ENCODE results near the gene RNGTT.
"Not testable (repeated sequence)": the region's sequence is repeated elsewhere in the genome, so short reads cannot be mapped to it uniquely, and the experiment has no call there.

RNGTT gene

GRCh38 chr6:88945415-88946008 is 17.9 kb downstream of the RNGTT start:
- Histone ChIP-seq H3K36me3 (ENCODE audit: control insufficient read depth in 5 of 5, insufficient read depth in 5 of 5, low read length in 5 of 5) (peaks cover 0 to 2% (median 0%) of the 10 kb centered on the region in 5 donors), H3K9ac (ENCODE audit: low read length in 5 of 5) (no peak overlapping the region), H3K9me3 (ENCODE audit: control insufficient read depth in 5 of 5, low read length in 5 of 5) (no peaks in the 10 kb centered on the region), H3K4me1 (ENCODE audit: control insufficient read depth in 5 of 5, insufficient read depth in 5 of 5, low read length in 5 of 5) (no peaks in the 10 kb centered on the region), H3K27ac (ENCODE audit: low read depth, low read length) (no peak overlapping the region), H3K27me3 (ENCODE audit: control insufficient read depth in 5 of 5, insufficient read depth in 4 of 5, low read length in 5 of 5) (no peaks in the 10 kb centered on the region), H3K4me3 (ENCODE audit: low read depth in 1 of 5, low read length in 5 of 5) (no peak overlapping the region)

- Histone ChIP-seq H3K4me3 (ENCODE audit: low read depth in 1 of 5, low read length in 5 of 5) (no peak overlapping the region), H3K27me3 (ENCODE audit: control insufficient read depth in 5 of 5, insufficient read depth in 4 of 5, low read length in 5 of 5) (no peaks in the 10 kb centered on the region), H3K36me3 (ENCODE audit: control insufficient read depth in 5 of 5, insufficient read depth in 5 of 5, low read length in 5 of 5) (peaks cover 0 to 24% (median 18%) of the 10 kb centered on the region in 5 donors), H3K9me3 (ENCODE audit: control insufficient read depth in 5 of 5, low read length in 5 of 5) (peaks cover 0 to 13% (median 4%) of the 10 kb centered on the region in 5 donors), H3K4me1 (ENCODE audit: control insufficient read depth in 5 of 5, insufficient read depth in 5 of 5, low read length in 5 of 5) (no peaks in the 10 kb centered on the region), H3K9ac (ENCODE audit: low read length in 5 of 5) (no peak overlapping the region), H3K27ac (ENCODE audit: low read depth, low read length) (no peak overlapping the region)
Measured at GRCh38 chr6:88933521-88933920, 29.9 kb downstream of the RNGTT start.

GRCh38 chr6:88932019-88932418 is 31.4 kb downstream of the RNGTT start:
- H3K4me3 ChIP-seq (ENCODE audit: low read depth in 1 of 5, low read length in 5 of 5); H3K27me3 ChIP-seq (ENCODE audit: control insufficient read depth in 5 of 5, insufficient read depth in 4 of 5, low read length in 5 of 5); H3K9ac ChIP-seq (ENCODE audit: low read length in 5 of 5); H3K27ac ChIP-seq (ENCODE audit: low read depth, low read length); H3K4me1 ChIP-seq (ENCODE audit: control insufficient read depth in 5 of 5, insufficient read depth in 5 of 5, low read length in 5 of 5): not testable (repeated sequence)
- H3K36me3 ChIP-seq (ENCODE audit: control insufficient read depth in 5 of 5, insufficient read depth in 5 of 5, low read length in 5 of 5) = peaks cover 0 to 24% (median 18%) of the 10 kb centered on the region in 5 donors
- H3K9me3 ChIP-seq (ENCODE audit: control insufficient read depth in 5 of 5, low read length in 5 of 5) = peaks cover 0 to 13% (median 4%) of the 10 kb centered on the region in 5 donors

DNA sequence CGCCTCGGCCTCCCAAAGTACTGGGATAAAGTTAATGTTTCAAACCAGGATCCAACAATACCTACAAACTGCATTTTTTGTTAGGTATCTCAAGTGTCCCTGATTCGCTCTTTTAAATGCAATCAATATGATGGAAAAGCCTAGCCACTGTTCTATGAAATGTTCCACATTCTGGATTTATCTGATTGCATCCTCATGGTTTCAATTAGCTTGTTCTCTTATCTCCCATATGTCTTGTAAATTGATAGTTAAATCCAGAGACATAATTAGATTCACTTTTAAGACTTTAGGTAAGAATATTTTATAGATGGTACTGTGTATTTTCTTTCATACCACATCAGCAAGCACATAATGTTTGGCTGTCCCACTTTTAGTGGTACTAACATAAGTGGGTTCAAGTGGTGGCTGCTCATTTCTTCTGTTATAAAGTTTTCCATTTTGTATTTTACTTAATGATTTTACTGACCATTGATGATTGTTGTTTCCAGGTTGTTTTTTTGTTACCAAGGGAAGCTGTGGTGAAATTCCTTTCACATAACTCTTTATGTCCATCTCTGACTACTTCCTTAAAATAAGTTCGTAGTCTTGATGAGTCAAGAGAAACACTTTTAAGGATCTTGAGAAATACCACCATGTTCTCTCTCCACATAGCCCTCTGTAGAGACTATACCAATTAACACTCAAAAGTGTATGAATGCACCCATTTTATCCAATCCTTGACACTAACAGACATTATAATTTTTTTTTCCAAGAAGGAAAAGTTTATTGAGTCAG is 40.5 kb downstream of the RNGTT start:
- H3K27me3 ChIP-seq (ENCODE audit: control insufficient read depth in 5 of 5, insufficient read depth in 4 of 5, low read length in 5 of 5) = no peaks in the 10 kb centered on the region
- H3K36me3 ChIP-seq (ENCODE audit: control insufficient read depth in 5 of 5, insufficient read depth in 5 of 5, low read length in 5 of 5) = peaks cover 0 to 11% (median 2%) of the 10 kb centered on the region in 5 donors
- no peak overlapping the region for H3K9ac ChIP-seq (ENCODE audit: low read length in 5 of 5)
- H3K27ac ChIP-seq (ENCODE audit: low read depth, low read length) = no peak overlapping the region
- no peak overlapping the region for H3K4me3 ChIP-seq (ENCODE audit: low read depth in 1 of 5, low read length in 5 of 5)
- H3K4me1 ChIP-seq (ENCODE audit: control insufficient read depth in 5 of 5, insufficient read depth in 5 of 5, low read length in 5 of 5) = no peaks in the 10 kb centered on the region
- H3K9me3 ChIP-seq (ENCODE audit: control insufficient read depth in 5 of 5, low read length in 5 of 5) = no peaks in the 10 kb centered on the region

DNA sequence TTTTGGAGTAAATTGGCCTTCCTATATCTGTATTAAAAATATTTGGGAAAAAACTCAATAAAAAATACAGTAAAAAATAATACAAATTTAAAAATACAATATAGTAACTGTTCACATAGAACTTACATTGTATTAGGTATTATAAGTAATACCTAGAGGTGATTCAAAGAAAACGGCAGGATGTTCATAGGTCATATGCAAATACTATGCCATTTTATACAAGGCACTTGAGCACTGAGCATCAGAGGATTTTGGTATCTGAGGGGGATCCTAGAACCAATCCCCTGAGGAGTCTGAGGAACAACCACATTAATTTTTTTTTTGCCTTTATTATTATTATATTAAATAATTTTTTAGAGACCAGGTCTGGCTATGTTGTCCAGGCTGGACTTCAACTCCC is 41.7 kb downstream of the RNGTT start:
- Histone ChIP-seq H3K4me1 (ENCODE audit: control insufficient read depth in 5 of 5, insufficient read depth in 5 of 5, low read length in 5 of 5) (no peaks in the 10 kb centered on the region), H3K27me3 (ENCODE audit: control insufficient read depth in 5 of 5, insufficient read depth in 4 of 5, low read length in 5 of 5) (no peaks in the 10 kb centered on the region), H3K9me3 (ENCODE audit: control insufficient read depth in 5 of 5, low read length in 5 of 5) (no peaks in the 10 kb centered on the region), H3K9ac (ENCODE audit: low read length in 5 of 5) (no peak overlapping the region), H3K4me3 (ENCODE audit: low read depth in 1 of 5, low read length in 5 of 5) (no peak overlapping the region), H3K27ac (ENCODE audit: low read depth, low read length) (no peak overlapping the region), H3K36me3 (ENCODE audit: control insufficient read depth in 5 of 5, insufficient read depth in 5 of 5, low read length in 5 of 5) (peaks cover 0 to 11% (median 2%) of the 10 kb centered on the region in 5 donors)

- Histone ChIP-seq H3K9ac (ENCODE audit: low read length in 5 of 5) (no peak overlapping the region), H3K9me3 (ENCODE audit: control insufficient read depth in 5 of 5, low read length in 5 of 5) (no peaks in the 10 kb centered on the region), H3K4me3 (ENCODE audit: low read depth in 1 of 5, low read length in 5 of 5) (no peak overlapping the region), H3K36me3 (ENCODE audit: control insufficient read depth in 5 of 5, insufficient read depth in 5 of 5, low read length in 5 of 5) (peaks cover 0 to 8% (median 2%) of the 10 kb centered on the region in 5 donors), H3K27me3 (ENCODE audit: control insufficient read depth in 5 of 5, insufficient read depth in 4 of 5, low read length in 5 of 5) (no peaks in the 10 kb centered on the region), H3K4me1 (ENCODE audit: control insufficient read depth in 5 of 5, insufficient read depth in 5 of 5, low read length in 5 of 5) (no peaks in the 10 kb centered on the region), H3K27ac (ENCODE audit: low read depth, low read length) (no peak overlapping the region)
Measured at GRCh38 chr6:88920774-88921733, 42.4 kb downstream of the RNGTT start.

DNA sequence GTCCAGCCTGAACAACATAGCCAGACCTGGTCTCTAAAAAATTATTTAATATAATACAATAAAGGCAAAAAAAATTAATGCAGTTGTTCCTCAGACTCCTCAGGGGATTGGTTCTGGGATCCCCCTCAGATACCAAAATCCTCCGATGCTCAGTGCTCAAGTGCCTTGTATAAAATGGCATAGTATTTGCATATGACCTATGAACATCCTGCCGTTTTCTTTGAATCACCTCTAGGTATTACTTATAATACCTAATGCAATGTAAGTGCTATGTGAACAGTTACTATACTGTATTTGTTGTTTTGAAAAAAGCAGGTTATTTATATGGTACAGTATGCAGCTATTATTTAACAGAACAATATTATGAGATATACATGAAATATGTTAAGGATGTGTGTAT is 43.3 kb downstream of the RNGTT start:
- Histone ChIP-seq H3K27me3 (ENCODE audit: control insufficient read depth in 5 of 5, insufficient read depth in 4 of 5, low read length in 5 of 5) (no peaks in the 10 kb centered on the region), H3K36me3 (ENCODE audit: control insufficient read depth in 5 of 5, insufficient read depth in 5 of 5, low read length in 5 of 5) (peaks cover 0 to 5% (median 2%) of the 10 kb centered on the region in 5 donors), H3K9me3 (ENCODE audit: control insufficient read depth in 5 of 5, low read length in 5 of 5) (peaks cover 0 to 4% (median 2%) of the 10 kb centered on the region in 5 donors)

DNA sequence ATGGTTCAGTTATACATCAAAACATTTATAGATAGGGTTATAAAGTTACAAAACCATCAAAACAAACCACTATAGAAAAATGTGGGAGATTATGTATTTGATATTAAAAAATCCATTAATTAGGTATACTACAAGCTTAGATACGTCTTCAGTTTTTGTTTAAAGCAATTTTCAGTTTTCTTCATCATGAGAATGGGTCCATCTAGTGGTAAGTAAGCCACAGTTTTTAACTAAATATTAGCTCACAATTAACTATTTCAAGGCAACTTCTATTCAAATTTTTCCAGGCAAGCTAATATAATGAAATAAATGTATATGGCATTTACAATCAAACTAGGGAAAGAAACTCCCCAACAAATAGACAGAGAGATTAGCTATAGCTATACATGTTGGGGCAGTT is 44.4 kb downstream of the RNGTT start:
- Histone ChIP-seq H3K27me3 (ENCODE audit: control insufficient read depth in 5 of 5, insufficient read depth in 4 of 5, low read length in 5 of 5) (no peaks in the 10 kb centered on the region), H3K4me3 (ENCODE audit: low read depth in 1 of 5, low read length in 5 of 5) (no peak overlapping the region), H3K36me3 (ENCODE audit: control insufficient read depth in 5 of 5, insufficient read depth in 5 of 5, low read length in 5 of 5) (peaks cover 0 to 5% (median 2%) of the 10 kb centered on the region in 5 donors), H3K27ac (ENCODE audit: low read depth, low read length) (no peak overlapping the region), H3K9me3 (ENCODE audit: control insufficient read depth in 5 of 5, low read length in 5 of 5) (peaks cover 0 to 6% (median 2%) of the 10 kb centered on the region in 5 donors), H3K4me1 (ENCODE audit: control insufficient read depth in 5 of 5, insufficient read depth in 5 of 5, low read length in 5 of 5) (no peaks in the 10 kb centered on the region), H3K9ac (ENCODE audit: low read length in 5 of 5) (no peak overlapping the region)

More for the DNA sequence above, 43.3 kb downstream of the RNGTT start:
- no peak overlapping the region for H3K27ac ChIP-seq (ENCODE audit: low read depth, low read length)
- H3K9ac ChIP-seq (ENCODE audit: low read length in 5 of 5) = no peak overlapping the region
- no peak overlapping the region for H3K4me3 ChIP-seq (ENCODE audit: low read depth in 1 of 5, low read length in 5 of 5)
- no peaks in the 10 kb centered on the region for H3K4me1 ChIP-seq (ENCODE audit: control insufficient read depth in 5 of 5, insufficient read depth in 5 of 5, low read length in 5 of 5)

- Histone ChIP-seq H3K27ac (ENCODE audit: low read depth, low read length) (no peak overlapping the region), H3K9me3 (ENCODE audit: control insufficient read depth in 5 of 5, low read length in 5 of 5) (peaks cover 0 to 6% (median 2%) of the 10 kb centered on the region in 5 donors), H3K36me3 (ENCODE audit: control insufficient read depth in 5 of 5, insufficient read depth in 5 of 5, low read length in 5 of 5) (peaks cover 0 to 2% (median 0%) of the 10 kb centered on the region in 5 donors), H3K4me1 (ENCODE audit: control insufficient read depth in 5 of 5, insufficient read depth in 5 of 5, low read length in 5 of 5) (peaks cover 0 to under 1% (median 0%) of the 10 kb centered on the region in 5 donors), H3K9ac (ENCODE audit: low read length in 5 of 5) (no peak overlapping the region), H3K27me3 (ENCODE audit: control insufficient read depth in 5 of 5, insufficient read depth in 4 of 5, low read length in 5 of 5) (no peaks in the 10 kb centered on the region), H3K4me3 (ENCODE audit: low read depth in 1 of 5, low read length in 5 of 5) (no peak overlapping the region)
Measured at GRCh38 chr6:88916615-88917208, 46.7 kb downstream of the RNGTT start.
